Activated CD4-positive, alpha-beta memory T cell treated with anti-CD3 and anti-CD28 coated beads for 36 hours (primary cell): ENCODE data around the gene SNX7. TPM values are rescaled to one million over a fixed set of nuclear protein-coding genes. Genes with fewer than 3 reads are reported as not detected.

Experiments
- CTCF ChIA-PET: fragments of 350-600 bp; sonication (Branson Sonifier 250); formaldehyde crosslinking; loops from one replicate; lab custom pipeline; 2021; ENCODE audit warnings: antibody characterized with exemption, inconsistent platforms; lab: Charles Lee
- POLR2A ChIA-PET: fragments of 350-600 bp; sonication (Branson Sonifier 250); formaldehyde crosslinking; loops from one replicate; lab custom pipeline; 2021; ENCODE audit warnings: antibody characterized with exemption; lab: Charles Lee
- DNase-seq: peaks from one replicate; pipeline ENCODE4 v3.0.0-alpha.2; 2020
- H3K27ac Mint-ChIP-seq: one replicate; pipeline ENCODE4 v1.8.0; 2021; ENCODE audit warnings: mixed read lengths
- H3K27me3 Mint-ChIP-seq: one replicate; pipeline ENCODE4 v1.8.0; 2021; ENCODE audit warnings: mixed read lengths
- H3K36me3 Mint-ChIP-seq: one replicate; pipeline ENCODE4 v1.8.0; 2021; ENCODE audit warnings: mixed read lengths
- H3K4me1 Mint-ChIP-seq: one replicate; pipeline ENCODE4 v1.8.0; 2021; ENCODE audit warnings: low read depth, mixed read lengths
- H3K4me3 Mint-ChIP-seq: one replicate; pipeline ENCODE4 v1.8.0; 2021; ENCODE audit warnings: mild to moderate bottlenecking, mixed read lengths
- H3K9me3 Mint-ChIP-seq: one replicate; pipeline ENCODE4 v1.8.0; 2021; ENCODE audit warnings: mixed read lengths
- intact Hi-C: fragments of 100-400 bp; cut with micrococcal nuclease; formaldehyde crosslinking; loops from one replicate; pipeline ENCODE4 v1.15.1; 2023
- total RNA-seq, 2 experiments: library from RNA; stranded (reverse); gene quantifications; one replicate each; pipeline ENCODE4 v1.2.3, GENCODE V29; 2021

Gene SNX7
- total RNA-seq, 2 experiments from 2014 or later: 0.39 to 0.43 TPM

GRCh38 chr1:98704474-98704873, 43.0 kb downstream of the SNX7 start:
- CTCF ChIA-PET: interaction anchor here (0.6 kb wide), 1 partner anchor 404 kb away, joined by 3 read pairs; no protein-coding TSS in a partner anchor
- H3K4me3 Mint-ChIP-seq: no peak overlapping the region
- no peaks in the 10 kb centered on the region for H3K9me3 Mint-ChIP-seq
- no peak for DNase-seq
- no peak overlapping the region for H3K27ac Mint-ChIP-seq
- no peaks in the 10 kb centered on the region for H3K4me1 Mint-ChIP-seq
- POLR2A ChIA-PET: no interaction called here
- no peaks in the 10 kb centered on the region for H3K27me3 Mint-ChIP-seq
- H3K36me3 Mint-ChIP-seq: no peaks in the 10 kb centered on the region
- intact Hi-C loops: no loop called here

GRCh38 chr1:98704971-98705370, 43.5 kb downstream of the SNX7 start:
- intact Hi-C loops: no loop called here
- Mint-ChIP-seq H3K27ac (no peak overlapping the region), H3K36me3 (no peaks in the 10 kb centered on the region), H3K4me1 (no peaks in the 10 kb centered on the region), H3K27me3 (no peaks in the 10 kb centered on the region), H3K4me3 (no peak overlapping the region), H3K9me3 (no peaks in the 10 kb centered on the region)
- DNase-seq: no peak
- CTCF ChIA-PET: interaction anchor here (0.6 kb wide), 1 partner anchor 404 kb away, joined by 3 read pairs; no protein-coding TSS in a partner anchor
- POLR2A ChIA-PET: no interaction called here

- Mint-ChIP-seq H3K27me3 (no peaks in the 10 kb centered on the region), H3K9me3 (no peaks in the 10 kb centered on the region), H3K4me1 (no peaks in the 10 kb centered on the region)
Measured at GRCh38 chr1:98705591-98705990, 44.1 kb downstream of the SNX7 start.

GRCh38 chr1:98706173-98706843, 44.8 kb downstream of the SNX7 start:
- no peak for DNase-seq
- no peak overlapping the region for H3K4me3 Mint-ChIP-seq
- H3K27me3 Mint-ChIP-seq: no peaks in the 10 kb centered on the region
- intact Hi-C loops: no loop called here
- no peaks in the 10 kb centered on the region for H3K4me1 Mint-ChIP-seq
- H3K36me3 Mint-ChIP-seq: no peaks in the 10 kb centered on the region
- H3K9me3 Mint-ChIP-seq: no peaks in the 10 kb centered on the region
- H3K27ac Mint-ChIP-seq: no peak overlapping the region
- POLR2A ChIA-PET: no interaction called here
- CTCF ChIA-PET: no interaction called here

More at GRCh38 chr1:98705591-98705990, 44.1 kb downstream of the SNX7 start:
- no peak overlapping the region for H3K27ac Mint-ChIP-seq
- ChIA-PET POLR2A (no interaction called here), CTCF (no interaction called here)
- no peak overlapping the region for H3K4me3 Mint-ChIP-seq
- intact Hi-C loops: no loop called here
- no peak for DNase-seq
- no peaks in the 10 kb centered on the region for H3K36me3 Mint-ChIP-seq

- no peak for DNase-seq
- Mint-ChIP-seq H3K27me3 (no peaks in the 10 kb centered on the region), H3K4me3 (no peak overlapping the region), H3K4me1 (no peaks in the 10 kb centered on the region), H3K36me3 (no peaks in the 10 kb centered on the region), H3K27ac (no peak overlapping the region), H3K9me3 (no peaks in the 10 kb centered on the region)
- ChIA-PET POLR2A (no interaction called here), CTCF (no interaction called here)
- intact Hi-C loops: no loop called here
Measured at GRCh38 chr1:98707556-98707955, 46.0 kb downstream of the SNX7 start.

GRCh38 chr1:98709906-98710305, 48.4 kb downstream of the SNX7 start:
- no peak overlapping the region for H3K27ac Mint-ChIP-seq
- intact Hi-C loops: no loop called here
- ChIA-PET CTCF (no interaction called here), POLR2A (no interaction called here)
- H3K4me3 Mint-ChIP-seq: no peak overlapping the region
- H3K36me3 Mint-ChIP-seq: no peaks in the 10 kb centered on the region
- H3K9me3 Mint-ChIP-seq: no peaks in the 10 kb centered on the region
- H3K4me1 Mint-ChIP-seq: no peaks in the 10 kb centered on the region
- no peaks in the 10 kb centered on the region for H3K27me3 Mint-ChIP-seq
- no peak for DNase-seq

- H3K36me3 Mint-ChIP-seq: no peaks in the 10 kb centered on the region
- POLR2A ChIA-PET: no interaction called here
- no peak overlapping the region for H3K4me3 Mint-ChIP-seq
- DNase-seq: no peak
- no peak overlapping the region for H3K27ac Mint-ChIP-seq
- intact Hi-C loops: no loop called here
- CTCF ChIA-PET: no interaction called here
- no peaks in the 10 kb centered on the region for H3K4me1 Mint-ChIP-seq
- peaks cover 4% of the 10 kb centered on the region for H3K27me3 Mint-ChIP-seq
- no peaks in the 10 kb centered on the region for H3K9me3 Mint-ChIP-seq
Measured at GRCh38 chr1:98723574-98723973, 62.1 kb downstream of the SNX7 start.

- no peak for DNase-seq
- H3K4me3 Mint-ChIP-seq: no peak overlapping the region
- ChIA-PET POLR2A (no interaction called here), CTCF (no interaction called here)
- peaks cover 5% of the 10 kb centered on the region for H3K27me3 Mint-ChIP-seq
- H3K4me1 Mint-ChIP-seq: no peaks in the 10 kb centered on the region
- intact Hi-C loops: no loop called here
- H3K27ac Mint-ChIP-seq: no peak overlapping the region
- H3K9me3 Mint-ChIP-seq: no peaks in the 10 kb centered on the region
- no peaks in the 10 kb centered on the region for H3K36me3 Mint-ChIP-seq
Measured at GRCh38 chr1:98732985-98733781, 71.7 kb downstream of the SNX7 start.

- Mint-ChIP-seq H3K27ac (no peak overlapping the region), H3K27me3 (peaks cover 5% of the 10 kb centered on the region), H3K36me3 (no peaks in the 10 kb centered on the region), H3K4me1 (no peaks in the 10 kb centered on the region), H3K9me3 (no peaks in the 10 kb centered on the region), H3K4me3 (no peak overlapping the region)
- ChIA-PET CTCF (no interaction called here), POLR2A (no interaction called here)
- DNase-seq: no peak
- intact Hi-C loops: no loop called here
Measured at GRCh38 chr1:98733782-98734112, 72.2 kb downstream of the SNX7 start.

GRCh38 chr1:98735756-98736155, 74.2 kb downstream of the SNX7 start:
- H3K4me3 Mint-ChIP-seq: no peak overlapping the region
- peaks cover 7% of the 10 kb centered on the region for H3K27me3 Mint-ChIP-seq
- no peak for DNase-seq
- CTCF ChIA-PET: no interaction called here
- no peaks in the 10 kb centered on the region for H3K36me3 Mint-ChIP-seq
- intact Hi-C loops: no loop called here
- POLR2A ChIA-PET: no interaction called here
- no peaks in the 10 kb centered on the region for H3K9me3 Mint-ChIP-seq
- H3K4me1 Mint-ChIP-seq: no peaks in the 10 kb centered on the region
- H3K27ac Mint-ChIP-seq: no peak overlapping the region

GRCh38 chr1:98737835-98738234, 76.3 kb downstream of the SNX7 start:
- no peak overlapping the region for H3K27ac Mint-ChIP-seq
- no peak for DNase-seq
- intact Hi-C loops: no loop called here
- no peaks in the 10 kb centered on the region for H3K4me1 Mint-ChIP-seq
- peaks cover 7% of the 10 kb centered on the region for H3K27me3 Mint-ChIP-seq
- CTCF ChIA-PET: interaction anchor here (1.3 kb wide), 1 partner anchor 12 kb away, joined by 6 read pairs; no protein-coding TSS in a partner anchor
- POLR2A ChIA-PET: no interaction called here
- no peaks in the 10 kb centered on the region for H3K9me3 Mint-ChIP-seq
- H3K36me3 Mint-ChIP-seq: no peaks in the 10 kb centered on the region
- no peak overlapping the region for H3K4me3 Mint-ChIP-seq

GRCh38 chr1:98739762-98740161, 78.2 kb downstream of the SNX7 start:
- Mint-ChIP-seq H3K36me3 (no peaks in the 10 kb centered on the region), H3K27me3 (peaks cover 6% of the 10 kb centered on the region), H3K4me3 (no peak overlapping the region), H3K9me3 (no peaks in the 10 kb centered on the region), H3K27ac (no peak overlapping the region), H3K4me1 (no peaks in the 10 kb centered on the region)
- intact Hi-C loops: no loop called here
- ChIA-PET CTCF (no interaction called here), POLR2A (no interaction called here)
- DNase-seq: no peak

GRCh38 chr1:98741164-98741563, 79.6 kb downstream of the SNX7 start:
- CTCF ChIA-PET: no interaction called here
- POLR2A ChIA-PET: no interaction called here
- Mint-ChIP-seq H3K27ac (no peak overlapping the region), H3K9me3 (no peaks in the 10 kb centered on the region), H3K27me3 (peaks cover 6% of the 10 kb centered on the region), H3K4me1 (no peaks in the 10 kb centered on the region), H3K36me3 (no peaks in the 10 kb centered on the region), H3K4me3 (no peak overlapping the region)
- intact Hi-C loops: no loop called here
- DNase-seq: no peak
